ENCODE results near the gene PLCE1.

DNA sequence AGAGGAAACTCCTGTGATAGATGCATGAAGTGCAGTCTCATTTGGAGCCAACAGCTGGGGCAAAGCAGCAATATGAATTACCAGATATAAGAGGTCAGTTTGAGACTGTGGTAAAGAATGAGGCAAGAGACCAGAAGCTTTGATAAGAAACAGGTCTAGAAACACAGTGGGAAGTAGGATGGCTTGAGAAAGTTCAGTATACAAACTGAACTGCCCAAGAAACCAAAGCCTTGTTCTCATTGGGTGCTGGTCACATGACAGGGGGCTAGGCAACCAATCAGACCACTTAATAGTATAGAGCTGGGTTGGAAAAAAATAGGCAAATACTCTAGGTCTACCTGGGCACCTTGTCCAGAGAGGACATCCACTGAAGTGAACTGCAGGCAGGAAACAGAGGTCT, 46.2 kb upstream of the PLCE1 start:
- TF ChIP-seq, protein P1, sequence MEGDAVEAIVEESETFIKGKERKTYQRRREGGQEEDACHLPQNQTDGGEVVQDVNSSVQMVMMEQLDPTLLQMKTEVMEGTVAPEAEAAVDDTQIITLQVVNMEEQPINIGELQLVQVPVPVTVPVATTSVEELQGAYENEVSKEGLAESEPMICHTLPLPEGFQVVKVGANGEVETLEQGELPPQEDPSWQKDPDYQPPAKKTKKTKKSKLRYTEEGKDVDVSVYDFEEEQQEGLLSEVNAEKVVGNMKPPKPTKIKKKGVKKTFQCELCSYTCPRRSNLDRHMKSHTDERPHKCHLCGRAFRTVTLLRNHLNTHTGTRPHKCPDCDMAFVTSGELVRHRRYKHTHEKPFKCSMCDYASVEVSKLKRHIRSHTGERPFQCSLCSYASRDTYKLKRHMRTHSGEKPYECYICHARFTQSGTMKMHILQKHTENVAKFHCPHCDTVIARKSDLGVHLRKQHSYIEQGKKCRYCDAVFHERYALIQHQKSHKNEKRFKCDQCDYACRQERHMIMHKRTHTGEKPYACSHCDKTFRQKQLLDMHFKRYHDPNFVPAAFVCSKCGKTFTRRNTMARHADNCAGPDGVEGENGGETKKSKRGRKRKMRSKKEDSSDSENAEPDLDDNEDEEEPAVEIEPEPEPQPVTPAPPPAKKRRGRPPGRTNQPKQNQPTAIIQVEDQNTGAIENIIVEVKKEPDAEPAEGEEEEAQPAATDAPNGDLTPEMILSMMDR (IDR thresholded peaks at IDR 0.05), result no peak
- TF ChIP-seq POLR2A (IDR thresholded peaks at IDR 0.05), result no peak
